ENCODE results near the gene ADGRG2. TPM values are rescaled to one million over a fixed set of nuclear protein-coding genes. Genes with fewer than 3 reads are reported as not detected.
"Not testable (repeated sequence)": the region's sequence is repeated elsewhere in the genome, so short reads cannot be mapped to it uniquely, and the experiment has no call there.

The ADGRG2 gene
- total RNA-seq, 1 donor from 2014 or later: not detected

DNA sequence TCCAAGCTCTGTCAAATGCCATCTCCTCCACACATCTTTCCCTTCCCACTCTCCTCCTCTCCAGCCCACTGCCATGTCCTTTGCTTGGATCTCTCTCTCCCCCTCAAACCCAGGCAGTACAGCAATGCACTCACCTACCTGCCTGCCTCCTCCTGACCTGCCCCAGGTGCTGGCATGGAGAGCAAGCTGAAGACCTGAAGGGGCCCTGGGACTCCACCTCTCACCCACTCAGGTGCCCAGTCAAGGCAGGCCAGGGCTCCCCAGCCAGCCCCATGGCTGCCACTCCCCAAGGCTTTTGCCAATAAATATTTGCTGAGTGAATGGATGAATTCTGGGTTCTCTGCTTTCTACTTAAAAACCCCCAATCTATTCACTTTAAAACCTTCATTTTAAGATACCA lies 125.7 kb downstream of the ADGRG2 start:
- DNase-seq: no peak

GRCh38 chrX:18995221-18995620 lies 127.0 kb downstream of the ADGRG2 start:
- DNase-seq: peak; percentile 6

GRCh38 chrX:18994713-18995112 lies 127.6 kb downstream of the ADGRG2 start:
- no peak for DNase-seq

- no peak for DNase-seq
These were observed 129.4 kb downstream of the ADGRG2 start for GRCh38 chrX:18992829-18993228.

- DNase-seq: no peak
These were observed 137.2 kb downstream of the ADGRG2 start for GRCh38 chrX:18985186-18985435.

DNA sequence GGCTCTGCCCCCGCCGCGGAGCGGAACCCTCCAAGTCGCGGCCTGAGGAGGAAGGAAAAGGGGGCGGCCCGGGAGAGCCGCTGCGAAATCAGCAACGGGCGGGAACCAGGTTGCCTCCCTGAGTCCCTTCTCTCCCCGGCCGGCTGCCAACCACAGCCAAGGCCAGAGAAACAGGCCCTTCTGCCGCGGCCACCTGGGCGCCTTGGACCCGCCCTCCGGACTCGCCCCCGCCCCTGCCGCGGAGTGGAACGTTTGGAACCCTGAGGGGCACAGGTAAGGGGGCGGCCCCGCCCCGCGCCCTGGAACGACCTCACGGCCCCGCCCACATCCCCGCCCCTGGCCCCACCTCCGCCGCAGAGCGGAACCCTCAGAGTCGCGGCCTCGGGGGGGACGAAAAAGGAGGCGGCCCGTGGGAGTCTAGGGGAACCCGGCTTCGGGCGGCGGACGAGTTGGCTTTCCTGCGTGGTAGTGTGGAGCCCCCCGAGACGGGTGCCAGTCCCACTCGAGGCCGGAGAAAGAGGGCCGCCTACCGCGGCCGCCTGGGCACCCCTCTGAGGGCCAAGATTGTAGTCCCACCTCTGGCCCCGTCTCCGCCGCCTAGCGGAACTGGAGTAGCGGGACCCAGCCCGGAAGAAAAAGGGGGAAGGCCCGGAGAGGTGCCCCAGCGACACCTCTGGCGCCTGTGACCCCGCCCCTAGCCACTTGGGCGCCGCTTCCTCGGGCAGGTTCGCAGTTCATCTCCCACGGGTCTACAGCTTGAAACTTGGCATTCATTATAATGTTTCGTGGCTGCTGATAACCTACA lies 137.7 kb downstream of the ADGRG2 start:
- DNase-seq: peak; percentile 72

GRCh38 chrX:18983666-18984380 lies 138.4 kb downstream of the ADGRG2 start, which contains the start of gene PHKA2:
Gene PHKA2 (minus strand): TSS chrX:18984114. CDS start chrX:18983932, 182 bp downstream.
- peak; percentile 60 for DNase-seq

GRCh38 chrX:18981124-18981807 lies 141.0 kb downstream of the ADGRG2 start:
- peak; percentile 36 for DNase-seq

DNA sequence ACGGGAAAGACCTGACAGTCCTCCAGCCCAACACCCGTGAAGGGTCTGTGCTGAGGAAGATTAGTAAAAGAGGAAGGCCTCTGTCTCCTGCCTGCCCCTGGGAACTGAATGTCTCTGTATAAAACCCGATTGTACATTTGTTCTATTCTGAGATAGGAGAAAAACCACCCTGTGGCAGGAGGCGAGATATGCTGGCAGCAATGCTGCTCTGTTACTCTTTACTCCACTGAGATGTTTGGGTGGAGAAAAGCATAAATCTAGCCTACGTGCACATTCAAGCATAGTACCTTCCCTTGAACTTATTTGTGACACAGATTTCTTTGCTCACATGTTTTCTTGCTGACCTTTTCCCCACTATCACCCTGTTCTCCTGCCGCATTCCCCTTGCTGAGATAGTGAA lies 142.0 kb downstream of the ADGRG2 start:
- not testable (repeated sequence) for DNase-seq

GRCh38 chrX:18974993-18975392 lies 147.3 kb downstream of the ADGRG2 start:
- no peak for DNase-seq

GRCh38 chrX:18973527-18974192 lies 148.6 kb downstream of the ADGRG2 start:
- peak; percentile 21 for DNase-seq

DNA sequence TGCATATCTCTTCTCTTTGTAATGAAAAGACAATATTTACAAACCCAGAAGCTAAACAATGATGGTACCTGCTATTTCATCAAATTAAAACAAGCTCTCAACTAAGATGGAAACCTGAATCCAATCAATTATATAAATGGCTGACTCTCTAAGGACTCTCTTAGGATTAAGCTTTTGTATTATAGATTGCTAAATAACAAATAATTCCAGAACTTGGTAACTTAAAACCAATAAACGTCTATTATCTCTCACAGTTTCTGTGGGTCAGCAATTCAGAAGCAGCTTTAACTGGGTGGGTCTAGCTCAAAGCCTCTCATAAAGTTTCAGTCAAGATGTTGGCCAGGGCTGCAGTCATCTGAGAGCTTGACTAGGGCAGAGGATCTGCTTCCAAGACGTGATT lies 150.8 kb downstream of the ADGRG2 start:
- no peak for DNase-seq

DNA sequence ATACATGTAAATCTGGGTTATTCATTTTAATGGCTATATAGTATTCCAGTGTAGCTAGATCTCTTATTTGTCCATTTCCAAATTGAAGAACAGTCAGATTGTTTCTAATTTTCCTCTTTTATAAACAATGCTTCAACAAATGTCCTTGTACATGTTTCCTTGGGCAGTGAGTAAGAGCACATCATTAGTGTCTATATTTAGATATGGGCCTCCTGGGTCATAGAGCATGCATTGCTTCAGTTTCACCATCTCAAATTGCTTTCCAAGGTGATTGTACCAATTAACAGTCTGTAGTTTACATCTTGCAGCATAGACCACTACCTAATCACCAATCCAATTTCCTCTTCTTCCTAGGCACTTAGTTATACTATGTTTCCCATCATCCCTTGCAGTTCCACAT lies 151.8 kb downstream of the ADGRG2 start:
- no peak for DNase-seq

DNA sequence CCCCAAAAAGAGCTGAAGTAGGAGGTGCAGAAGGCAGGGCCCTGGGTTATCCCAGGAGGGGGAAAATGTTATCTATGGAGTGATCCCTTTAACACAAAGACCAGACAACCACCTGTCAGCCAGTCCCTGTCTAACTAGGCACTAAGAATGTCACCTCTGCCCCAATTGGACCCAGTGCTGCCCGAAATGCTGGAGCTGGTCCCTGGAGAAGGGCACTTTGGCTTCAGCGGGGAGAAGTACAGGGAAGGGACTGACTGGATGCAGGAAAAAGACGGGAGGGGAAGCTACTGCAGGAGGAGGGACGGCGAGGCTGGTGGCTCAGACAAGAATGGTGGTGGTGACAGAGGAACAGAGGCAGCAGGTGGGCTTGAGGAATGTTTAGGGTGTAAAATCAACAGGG lies 155.6 kb downstream of the ADGRG2 start:
- DNase-seq: no peak

GRCh38 chrX:18964901-18965300 lies 157.4 kb downstream of the ADGRG2 start:
- DNase-seq: no peak

DNA sequence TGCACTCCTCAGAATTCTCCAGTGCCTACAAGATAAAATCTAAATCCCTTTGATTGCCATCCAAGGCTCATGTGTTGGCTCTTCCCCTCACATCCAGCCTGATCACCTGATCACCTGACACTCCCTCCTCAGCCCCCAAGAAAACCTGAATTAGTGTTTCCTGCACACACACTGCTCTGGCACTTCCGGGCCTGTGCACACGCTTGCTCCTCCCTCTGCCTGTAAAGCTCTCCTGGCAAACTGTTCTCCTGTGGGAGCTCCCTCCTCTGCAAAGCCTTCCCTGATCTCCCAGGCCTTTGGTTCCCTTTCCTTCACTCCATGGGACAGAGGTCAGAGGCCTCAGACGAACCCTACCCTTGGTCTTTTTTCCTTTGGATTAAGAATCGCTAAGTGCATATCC lies 158.2 kb downstream of the ADGRG2 start:
- DNase-seq: peak; percentile 8

- DNase-seq: no peak
These were observed 159.9 kb downstream of the ADGRG2 start for GRCh38 chrX:18962329-18962728.

DNA sequence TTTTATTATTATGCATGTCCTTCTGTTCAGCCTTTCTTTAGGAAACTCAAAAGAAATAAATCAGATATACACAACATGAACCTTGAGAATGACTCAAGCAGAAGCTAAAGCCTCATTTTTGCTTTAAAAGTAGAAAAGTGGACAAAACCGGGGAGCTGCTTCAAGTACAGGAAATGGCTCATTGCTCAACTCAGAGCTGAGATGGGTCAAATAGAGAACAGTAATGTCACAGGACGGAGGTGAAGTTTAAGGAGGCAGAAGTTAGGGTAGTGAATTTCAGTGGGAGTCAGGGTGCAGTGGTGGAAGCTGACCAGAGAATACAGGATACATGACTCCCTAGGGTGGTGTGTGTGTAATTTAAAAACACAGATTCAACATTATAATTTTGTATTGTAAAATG lies 160.6 kb downstream of the ADGRG2 start:
- peak; percentile 13 for DNase-seq

GRCh38 chrX:18956303-18957032 lies 165.8 kb downstream of the ADGRG2 start:
- DNase-seq: no peak

- no peak for DNase-seq
These were observed 166.6 kb downstream of the ADGRG2 start for GRCh38 chrX:18955676-18956075.

- DNase-seq: no peak
These were observed 171.2 kb downstream of the ADGRG2 start for GRCh38 chrX:18951032-18951431.

GRCh38 chrX:18949944-18950301 lies 172.3 kb downstream of the ADGRG2 start:
- DNase-seq: no peak
